NCI-H1694 treated with DMSO at 0.1 percent for 48 hours (cell line): ENCODE results near the gene MCAT.

Experiments
- DNase-seq: peaks from one replicate; lab custom pipeline; 2025; lab: John Stamatoyannopoulos, UW

MCAT gene

DNA sequence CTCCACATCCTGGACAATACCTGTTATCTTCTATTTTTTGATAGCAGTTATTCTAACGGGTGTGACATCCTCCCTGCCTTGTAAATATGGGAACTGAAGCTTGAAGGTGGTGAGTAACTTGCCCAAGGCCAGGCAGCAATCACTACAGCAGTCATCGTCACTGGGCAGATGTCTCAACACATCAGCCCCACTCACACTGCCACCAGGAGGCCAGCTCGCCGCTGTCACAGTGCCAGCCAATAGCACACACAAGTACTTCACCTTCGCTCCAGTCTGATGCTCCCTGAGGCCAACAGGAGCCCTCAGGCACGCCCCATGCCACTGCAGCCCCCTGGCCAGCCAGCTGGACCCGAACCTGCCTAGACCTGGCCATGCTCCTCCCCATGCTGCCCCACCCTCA lies 49.1 kb downstream of the MCAT start:
- DNase-seq = no peak

DNA sequence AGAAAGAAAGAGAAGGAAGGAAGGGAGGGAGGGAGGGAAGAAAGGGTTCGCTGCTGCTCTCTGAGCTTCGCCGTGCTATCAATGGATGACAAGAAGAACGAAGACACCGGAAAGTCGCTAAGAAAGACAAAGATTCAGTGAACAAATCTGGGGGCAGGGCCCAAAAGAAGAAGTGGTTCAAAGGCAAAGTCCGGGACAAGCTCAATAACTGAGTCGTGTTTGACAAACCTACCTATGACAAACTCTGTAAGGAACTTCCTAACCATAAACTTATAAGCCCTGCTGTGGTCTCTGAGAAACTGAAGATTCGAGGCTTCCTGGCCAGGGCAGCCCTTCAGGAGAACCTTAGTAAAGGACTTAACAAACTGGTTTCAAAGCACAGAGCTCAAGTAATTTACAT lies 51.1 kb downstream of the MCAT start:
- no peak for DNase-seq

DNA sequence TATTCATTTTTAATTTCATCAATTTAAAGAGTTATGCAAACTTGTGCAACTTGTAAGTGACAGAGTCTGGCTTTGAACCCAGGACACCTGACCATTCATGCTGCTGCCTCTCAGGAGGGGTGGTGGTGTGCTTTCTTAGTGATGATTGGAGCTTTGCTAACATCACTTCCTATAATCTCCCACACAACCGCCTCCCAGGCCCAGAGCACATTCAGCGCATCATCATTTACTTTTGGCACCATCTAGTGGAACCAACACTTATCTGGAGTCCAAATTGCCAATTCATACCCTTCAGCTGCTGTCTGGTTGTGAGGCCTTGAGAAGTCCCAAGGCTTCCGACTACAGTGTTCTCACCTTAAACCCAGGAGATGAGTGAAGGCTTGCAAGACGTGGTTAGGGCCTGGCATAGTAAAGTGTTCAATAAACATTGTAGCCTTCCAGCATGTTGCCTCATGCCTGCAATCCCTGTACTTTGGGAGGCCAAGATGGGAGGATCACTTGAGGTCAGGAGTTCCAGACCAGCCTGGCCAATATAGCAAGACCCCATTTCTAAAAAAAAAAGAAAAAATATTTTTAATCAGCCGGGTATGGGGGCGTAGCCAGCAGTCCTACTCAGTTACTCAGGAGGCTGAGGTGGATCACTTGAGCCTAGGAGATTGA lies 52.9 kb downstream of the MCAT start:
- peak; percentile 93 for DNase-seq

DNA sequence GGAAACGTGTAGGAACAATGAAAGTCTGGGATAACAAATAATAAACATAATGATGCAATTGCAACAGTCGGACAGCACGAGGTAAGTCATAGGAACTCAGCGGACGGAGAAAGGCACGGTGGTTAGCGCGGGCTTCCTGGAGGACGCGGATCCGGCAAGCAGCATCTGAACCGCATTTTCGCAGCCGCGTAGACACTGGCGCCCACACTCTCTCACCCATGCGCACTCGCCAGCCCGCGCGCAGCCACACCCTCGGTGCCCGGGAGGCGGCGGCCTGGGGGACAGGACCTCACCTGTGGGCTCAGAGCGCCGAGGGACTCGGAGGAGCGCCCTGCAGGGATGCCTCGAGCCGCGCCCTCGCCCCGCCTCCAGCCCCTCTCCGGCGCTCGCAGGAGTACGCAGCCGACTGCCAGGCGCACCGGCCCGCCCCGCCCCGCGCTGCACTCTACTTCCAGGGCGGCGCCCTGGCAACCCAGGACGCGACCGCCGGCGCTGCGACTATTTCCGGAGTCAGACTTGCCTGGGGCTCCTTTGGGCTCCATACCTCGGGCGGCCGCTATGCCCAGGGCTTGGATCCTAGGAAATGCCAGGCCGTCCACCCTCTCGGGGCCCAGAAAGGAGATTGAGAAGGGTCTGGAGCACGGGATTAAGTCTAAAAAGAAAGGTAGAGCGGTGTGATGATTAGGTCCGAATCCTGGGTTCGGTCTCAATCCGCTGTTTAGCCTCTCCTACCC lies 54.0 kb downstream of the MCAT start, which contains the start of gene TTLL1:
TTLL1 (minus strand) TSS at position 408 of the 734 bp plus-strand sequence. CDS start 13,805 bp downstream, outside the sequence.
- peak; percentile 84 for DNase-seq

DNA sequence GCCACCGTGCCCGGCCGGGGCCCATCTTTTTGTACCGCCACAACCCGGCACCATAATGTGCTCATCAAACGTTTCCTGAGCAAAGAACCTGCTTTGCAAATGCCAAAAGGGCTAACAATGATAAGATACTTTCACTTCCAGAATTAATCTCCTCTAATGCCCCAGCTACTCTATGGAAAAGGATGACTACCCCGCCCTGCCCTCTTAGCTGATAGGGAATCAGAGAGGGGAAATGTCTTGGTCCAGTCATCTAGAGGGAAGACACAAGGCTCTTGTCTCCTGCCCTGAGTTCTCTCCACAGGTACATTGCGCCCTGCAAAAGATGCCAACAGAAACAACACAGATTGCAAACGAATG lies 54.6 kb downstream of the MCAT start:
- DNase-seq = peak; percentile 34

DNA sequence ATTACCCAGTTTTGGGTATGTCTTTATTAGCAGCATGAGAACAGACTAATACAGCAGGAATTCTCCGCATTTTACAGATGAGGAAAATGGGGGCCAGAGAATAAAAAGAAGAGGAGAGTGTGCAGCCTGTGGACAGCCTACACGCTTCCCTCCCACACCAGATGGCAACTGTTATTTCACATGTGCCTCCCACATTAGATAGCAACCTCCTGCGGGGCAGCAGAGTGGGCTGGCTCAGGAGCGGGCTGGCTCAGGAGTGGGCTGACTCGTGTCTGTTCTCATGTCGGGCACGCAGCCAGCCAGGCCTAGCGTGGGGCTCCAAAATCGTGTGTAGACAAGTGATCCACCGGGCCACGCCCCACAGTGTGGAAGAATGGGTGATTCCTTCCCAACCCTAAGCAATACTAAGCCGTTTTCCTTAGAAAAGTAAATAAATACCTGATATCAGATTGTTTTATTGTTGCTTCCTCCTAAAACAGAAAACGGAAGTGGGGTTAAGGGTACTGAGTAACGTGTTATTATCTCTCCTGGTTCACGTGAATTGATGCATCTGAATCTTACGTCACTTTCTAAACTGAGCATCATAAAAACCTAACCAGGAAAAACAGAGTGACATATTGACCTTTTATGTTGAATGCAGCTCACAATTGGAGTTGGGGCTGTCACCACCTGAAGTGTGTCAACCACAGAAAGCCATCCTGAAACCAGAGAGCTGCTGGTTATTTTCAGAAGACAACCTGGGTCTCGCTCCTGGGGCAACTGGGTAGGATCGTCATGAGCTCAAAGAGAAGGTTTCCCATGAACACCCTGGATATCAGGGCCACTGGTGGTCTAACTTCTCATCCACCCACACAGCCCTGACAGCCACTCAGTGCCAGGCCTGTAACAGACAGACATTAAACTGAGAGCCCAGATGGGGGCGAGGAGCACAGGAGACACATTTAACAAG lies 57.3 kb downstream of the MCAT start:
- no peak for DNase-seq
